NCI-H2196 treated with DMSO at 0.1 percent for 48 hours (cell line): ENCODE measurements around the gene CCNK.

ENCODE experiments used
- DNase-seq: peaks from one replicate; lab custom pipeline; 2025; ENCODE audit not compliant: unreplicated experiment; lab: John Stamatoyannopoulos, UW

Gene CCNK

DNA sequence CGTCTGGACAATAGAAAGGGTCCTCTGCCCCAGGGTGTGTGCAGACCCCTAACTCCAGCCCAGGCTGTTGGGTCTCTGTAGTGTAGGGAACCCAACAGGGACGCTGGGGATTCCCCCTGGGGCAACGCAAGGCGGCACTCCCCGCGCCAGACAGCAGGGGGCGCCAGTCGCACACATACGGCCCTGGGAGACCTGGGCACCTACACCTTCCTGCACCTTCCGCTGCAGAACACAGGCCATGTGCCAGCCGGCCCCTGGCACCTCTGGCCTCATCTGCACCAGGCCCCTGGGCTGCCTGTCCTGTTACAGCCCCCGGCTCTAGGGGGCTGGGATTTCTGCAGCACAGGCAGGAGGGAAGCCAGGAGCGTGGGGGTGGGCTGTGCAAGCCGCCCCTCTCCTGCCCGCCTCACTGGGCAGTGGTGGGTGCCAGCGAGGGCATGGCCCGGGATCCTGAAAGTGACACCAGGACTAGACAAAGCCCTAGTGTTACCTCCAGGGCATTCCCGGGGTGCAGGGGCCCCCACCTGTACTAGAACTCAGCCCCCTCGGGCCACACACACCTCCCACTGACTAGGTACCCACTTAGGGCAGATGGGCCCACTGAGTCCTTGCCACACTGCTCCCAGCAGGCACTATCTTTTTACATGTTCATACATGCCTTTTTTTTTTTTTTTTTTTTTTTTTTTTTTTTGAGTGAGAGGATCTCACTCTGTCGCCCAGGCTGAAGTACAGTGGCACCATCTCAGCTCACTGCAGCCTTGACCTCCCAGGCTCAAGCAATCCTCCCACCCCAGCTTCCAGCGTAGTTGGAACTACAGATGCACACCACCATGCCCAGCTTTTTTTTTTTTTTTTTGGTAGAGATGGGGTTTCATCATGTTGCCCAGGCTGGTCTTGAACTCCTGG lies 37.5 kb downstream of the CCNK start:
- DNase-seq = peak; percentile 4

DNA sequence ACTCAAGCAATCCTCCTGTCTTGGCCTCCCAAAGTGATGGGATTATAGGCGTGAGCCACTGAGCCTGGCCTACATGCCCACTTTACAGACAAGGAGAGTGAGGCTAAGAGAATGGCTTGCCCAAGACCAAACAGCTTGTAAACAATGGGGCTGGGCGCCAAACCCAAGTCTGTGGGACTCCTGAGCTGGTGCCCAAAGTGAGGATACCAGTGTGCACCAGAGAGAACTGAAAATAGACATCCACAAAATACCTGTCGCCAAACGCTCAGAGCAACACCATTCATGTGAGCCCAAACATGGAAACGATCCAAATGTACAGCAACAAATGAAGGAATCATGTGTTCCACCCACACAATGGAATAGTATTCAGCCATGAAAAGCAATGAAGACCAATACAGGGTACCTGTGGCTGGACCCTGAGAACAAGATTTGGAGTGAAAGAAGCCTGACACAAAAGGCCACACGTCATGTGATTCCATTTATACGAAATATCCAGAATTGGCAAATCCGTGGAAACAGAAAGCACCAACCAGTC lies 38.2 kb downstream of the CCNK start:
- DNase-seq = no peak

GRCh38 chr14:99519931-99520421 lies 38.8 kb downstream of the CCNK start:
- no peak for DNase-seq

DNA sequence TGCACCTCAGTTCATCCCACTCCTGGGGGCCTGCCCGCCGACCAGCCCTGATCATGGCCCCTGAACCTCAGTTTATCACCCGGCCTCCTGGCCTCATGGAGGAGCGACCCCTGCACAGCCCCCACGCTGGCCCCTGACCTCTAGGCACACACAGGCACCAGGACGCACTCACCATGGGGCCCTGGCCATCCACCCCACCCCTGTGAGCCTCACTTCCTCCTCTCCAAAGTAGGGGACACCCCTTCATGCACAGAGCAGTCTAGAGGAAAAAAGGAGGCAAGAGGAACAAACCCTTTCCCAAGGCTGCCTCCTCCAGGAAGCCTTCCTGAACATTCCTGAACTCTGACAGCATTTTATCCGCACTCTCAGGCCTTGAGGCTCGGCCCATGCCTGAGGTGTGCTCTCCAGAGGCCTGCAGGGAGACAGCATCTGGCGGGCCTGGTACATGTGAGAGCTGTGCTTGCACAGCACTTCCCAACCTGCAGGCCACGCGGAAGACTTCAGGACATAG lies 39.4 kb downstream of the CCNK start:
- no peak for DNase-seq

GRCh38 chr14:99521176-99522024 lies 40.2 kb downstream of the CCNK start:
- DNase-seq = no peak

DNA sequence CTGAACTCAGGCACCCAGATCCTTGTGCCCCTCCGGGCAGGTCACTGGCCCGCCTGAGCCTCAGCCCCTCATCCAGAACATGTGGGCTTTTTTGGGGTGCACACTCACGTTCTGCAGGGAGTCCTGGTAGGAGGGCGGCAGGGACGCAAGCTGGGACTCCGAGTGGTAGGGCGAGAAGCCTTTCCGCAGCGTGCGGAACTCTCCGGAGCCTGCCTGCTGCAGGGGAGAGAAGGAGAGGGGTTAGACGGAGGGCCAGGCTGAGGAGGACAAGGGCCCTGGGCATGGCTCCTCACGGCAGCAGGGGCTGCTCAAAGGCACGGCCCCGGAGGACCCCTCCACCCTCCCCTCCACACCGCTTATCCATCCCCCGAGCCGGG lies 40.8 kb downstream of the CCNK start:
- no peak for DNase-seq

GRCh38 chr14:99522457-99522891 lies 41.3 kb downstream of the CCNK start:
- DNase-seq = no peak

DNA sequence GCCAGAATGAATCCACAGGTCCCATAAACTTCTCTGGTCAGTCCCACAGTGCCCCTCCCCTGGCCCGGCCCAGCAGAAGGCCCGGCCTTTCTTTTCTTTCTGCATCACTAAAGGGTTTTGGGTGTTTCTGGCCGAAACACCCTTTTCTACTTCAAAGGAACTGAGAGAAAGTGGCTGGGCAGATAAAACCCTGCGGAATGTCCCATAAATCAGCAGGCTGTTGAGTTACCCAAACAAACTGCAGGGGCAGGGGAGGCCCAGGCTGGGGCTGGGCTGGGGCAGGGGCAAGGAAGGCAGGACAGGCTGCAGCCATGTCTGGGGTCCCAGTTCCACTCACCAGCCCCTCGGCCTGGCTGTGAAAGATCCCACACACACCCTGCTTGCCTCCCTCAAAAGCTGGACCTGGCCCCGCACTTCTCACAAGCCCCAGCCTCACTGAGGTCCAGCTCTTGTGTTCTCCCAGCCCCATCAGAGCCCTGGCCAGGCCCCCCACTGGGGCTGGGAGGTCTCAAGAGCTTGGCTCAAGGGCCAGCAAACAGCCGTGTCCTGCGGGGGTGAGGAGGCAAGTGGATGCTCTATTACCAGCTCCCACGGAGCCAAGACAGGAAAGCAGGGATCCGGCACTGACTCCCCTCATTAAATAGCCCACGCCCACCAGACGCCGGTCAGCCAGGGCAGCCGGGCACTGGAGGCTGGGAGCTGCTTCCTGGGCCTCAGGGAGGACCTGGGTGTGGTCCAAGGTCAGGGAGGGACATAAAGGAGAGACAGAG lies 41.9 kb downstream of the CCNK start:
- DNase-seq = no peak

GRCh38 chr14:99523704-99524055 lies 42.5 kb downstream of the CCNK start:
- DNase-seq = no peak

DNA sequence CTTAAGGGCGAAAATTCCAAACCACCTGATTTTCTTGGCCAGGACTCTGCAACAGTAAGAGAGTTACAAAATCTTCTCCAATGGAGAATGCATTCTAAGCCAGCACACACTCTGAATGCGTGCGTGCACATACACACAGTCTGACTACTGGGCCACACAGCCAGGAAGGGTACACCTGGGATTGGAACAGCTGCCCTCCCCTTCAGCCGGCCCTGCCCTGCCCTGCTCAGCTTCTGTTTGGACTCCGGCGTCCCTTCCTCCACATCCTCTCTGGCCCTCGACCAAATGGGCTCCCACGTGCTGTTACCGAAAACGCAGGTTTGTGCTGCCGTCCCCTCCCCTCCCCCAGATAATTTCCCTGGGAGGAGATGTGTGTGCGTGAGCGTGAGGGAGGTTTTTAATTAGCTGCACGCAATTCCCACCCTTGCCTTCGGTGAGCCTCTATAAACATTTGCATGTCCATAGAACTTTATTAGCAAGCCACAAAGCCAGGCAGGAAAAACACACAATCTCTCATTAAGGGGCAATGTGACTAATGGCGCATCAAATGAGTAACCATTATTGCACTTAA lies 43.0 kb downstream of the CCNK start:
- no peak for DNase-seq

- no peak for DNase-seq
These were observed 43.8 kb downstream of the CCNK start for GRCh38 chr14:99524804-99525698.

DNA sequence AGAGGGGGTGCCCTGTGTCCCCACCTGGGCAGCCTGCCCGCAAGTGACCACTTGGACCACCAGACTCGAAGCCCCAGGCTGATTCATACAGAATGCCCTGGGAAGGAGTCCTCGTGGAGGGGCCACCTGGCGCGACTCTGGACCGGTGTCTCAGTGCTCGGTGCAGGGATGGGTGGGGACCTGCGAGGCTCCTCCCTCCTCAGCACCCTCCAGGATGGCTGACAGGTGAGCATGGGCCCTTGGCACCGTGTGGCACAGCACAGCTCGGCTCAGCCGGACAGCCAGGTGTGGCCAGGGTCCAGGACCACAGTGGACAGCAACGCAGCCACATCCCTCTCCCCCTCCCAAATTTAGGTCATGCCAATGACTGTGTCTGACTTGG lies 44.5 kb downstream of the CCNK start:
- DNase-seq = no peak

DNA sequence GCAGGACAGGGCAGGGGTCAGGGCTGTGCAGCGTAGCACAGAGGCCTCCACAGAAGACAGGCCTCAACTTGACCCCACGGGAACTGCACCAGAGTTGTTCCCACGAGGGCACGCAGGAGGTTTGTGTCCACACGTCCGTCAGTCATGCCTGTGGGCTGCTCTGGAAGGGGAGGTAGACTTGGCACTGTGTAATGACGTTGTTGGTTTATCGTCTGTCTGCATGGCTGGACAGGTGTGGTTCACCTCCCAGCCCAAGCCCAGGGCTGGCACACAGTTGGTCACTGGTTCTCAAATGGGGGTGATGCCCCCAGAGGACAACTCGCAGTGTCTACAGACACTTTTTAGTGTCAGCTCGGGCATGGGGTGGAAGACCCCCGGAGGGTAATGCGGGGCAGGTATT lies 45.8 kb downstream of the CCNK start:
- DNase-seq = no peak

GRCh38 chr14:99527427-99528076 lies 46.3 kb downstream of the CCNK start:
- DNase-seq = no peak

- DNase-seq = no peak
These were observed 48.7 kb downstream of the CCNK start for GRCh38 chr14:99529899-99530298.

DNA sequence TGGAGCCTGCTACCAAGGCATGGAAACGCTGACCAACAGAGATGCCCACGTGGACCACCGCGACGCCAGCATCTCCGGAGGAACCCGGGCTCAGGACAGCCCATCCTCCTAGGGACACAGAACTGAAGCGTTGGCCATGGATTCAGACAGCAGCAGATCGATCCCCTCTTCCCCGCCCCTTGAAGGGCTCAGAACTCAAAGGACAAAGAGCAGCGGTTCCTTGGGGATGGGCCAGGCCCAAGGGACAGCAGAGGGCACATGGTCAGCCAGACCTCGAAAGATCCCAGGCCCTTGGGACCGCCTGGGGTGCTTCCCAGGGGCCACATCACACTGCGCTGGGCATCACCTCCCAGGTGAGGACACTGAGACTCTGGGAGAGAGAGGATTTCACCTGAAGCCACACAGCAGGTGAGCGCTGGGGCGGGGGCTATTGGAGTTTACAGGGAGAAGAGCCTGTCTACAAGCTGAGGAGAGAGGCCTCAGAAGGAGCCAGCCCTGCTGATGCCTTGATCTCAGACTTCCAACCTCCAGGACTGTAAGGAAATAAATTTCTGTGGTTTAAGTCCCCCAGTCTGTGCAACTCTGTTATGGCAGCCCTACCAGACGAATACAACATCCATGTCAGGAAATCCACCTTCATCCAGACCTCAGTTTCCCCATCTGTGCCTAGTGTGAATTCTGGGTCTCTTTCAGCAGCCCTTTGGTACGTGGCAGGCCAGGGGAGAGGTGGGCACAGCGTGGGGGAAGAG lies 49.4 kb downstream of the CCNK start:
- DNase-seq = no peak

GRCh38 chr14:99531251-99532096 lies 50.3 kb downstream of the CCNK start:
- DNase-seq = no peak
